Spleen (tissue), 7 donors: ENCODE data around the gene SLC39A1.

Experiments used
- POLR2A ChIP-seq, 3 donors: fragments of 450-650 bp; IDR thresholded peaks; one replicate each; pipeline ENCODE4 v1.5.1; 2017; ENCODE audit warnings: antibody characterized with exemption in 3 of 3, mild to moderate bottlenecking in 1 of 3
- TF ChIP-seq, protein P1 (sequence below), 11 experiments: fragments of 200-600 bp in 7 of 11; fragments of 450-650 bp in 4 of 11; sonication (generic) in 4 of 11; IDR thresholded peaks in 8 of 11; conservative IDR thresholded peaks in 3 of 11; 1 replicate in 7 of 11; 2 replicates in 4 of 11; pipeline versions ENCODE4 v1.4.0 to v1.8.0; 2016 to 2021; ENCODE audit warnings: antibody characterized with exemption in 11 of 11, inconsistent platforms in 4 of 11, mild to moderate bottlenecking in 1 of 11
- donor health status: DM: no; HTN: no; CAD: no; lungs with moderate emphysema.
- donor health status: DM: no; HTN: no; CAD: no.
- donor health status: DM: no; HTN: no; CAD: no.

DNA sequence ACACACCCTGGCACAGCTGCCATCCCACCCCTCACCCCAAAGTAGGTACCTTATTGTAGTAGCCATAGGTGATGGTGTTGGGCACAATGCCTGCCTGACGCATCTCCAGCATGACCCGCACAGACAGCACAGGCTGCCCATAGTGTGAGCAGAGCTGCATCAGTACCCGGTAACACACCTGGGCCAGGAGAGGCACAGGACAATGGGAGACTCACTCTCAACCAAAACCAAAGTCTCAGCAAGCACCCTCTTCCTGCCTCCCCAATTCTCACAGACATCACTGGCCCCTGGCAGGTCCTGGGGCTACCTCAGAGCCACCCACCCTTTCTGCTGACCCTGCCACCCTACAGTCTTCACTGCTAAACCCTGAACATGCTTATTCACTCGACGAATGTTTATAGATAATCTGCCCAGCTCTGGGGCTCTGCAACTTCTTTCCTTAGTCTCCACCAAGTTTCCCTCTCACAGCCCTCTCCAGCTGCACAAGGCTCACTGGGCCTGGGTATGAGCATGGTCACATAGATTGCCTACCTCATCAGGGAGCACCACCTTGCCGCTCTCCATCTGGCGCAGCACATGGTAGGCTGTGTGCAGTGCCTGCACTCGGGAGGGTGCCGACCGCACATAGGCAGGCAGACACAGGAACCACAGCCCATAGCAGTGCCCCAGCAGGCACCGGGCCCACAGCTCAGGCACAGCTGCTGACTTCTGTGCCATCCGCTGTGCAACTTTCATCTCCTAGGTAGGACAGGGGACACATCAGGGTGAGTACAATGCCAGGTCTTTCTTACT, 27.1 kb downstream of the SLC39A1 start:
- TF ChIP-seq, protein P1, sequence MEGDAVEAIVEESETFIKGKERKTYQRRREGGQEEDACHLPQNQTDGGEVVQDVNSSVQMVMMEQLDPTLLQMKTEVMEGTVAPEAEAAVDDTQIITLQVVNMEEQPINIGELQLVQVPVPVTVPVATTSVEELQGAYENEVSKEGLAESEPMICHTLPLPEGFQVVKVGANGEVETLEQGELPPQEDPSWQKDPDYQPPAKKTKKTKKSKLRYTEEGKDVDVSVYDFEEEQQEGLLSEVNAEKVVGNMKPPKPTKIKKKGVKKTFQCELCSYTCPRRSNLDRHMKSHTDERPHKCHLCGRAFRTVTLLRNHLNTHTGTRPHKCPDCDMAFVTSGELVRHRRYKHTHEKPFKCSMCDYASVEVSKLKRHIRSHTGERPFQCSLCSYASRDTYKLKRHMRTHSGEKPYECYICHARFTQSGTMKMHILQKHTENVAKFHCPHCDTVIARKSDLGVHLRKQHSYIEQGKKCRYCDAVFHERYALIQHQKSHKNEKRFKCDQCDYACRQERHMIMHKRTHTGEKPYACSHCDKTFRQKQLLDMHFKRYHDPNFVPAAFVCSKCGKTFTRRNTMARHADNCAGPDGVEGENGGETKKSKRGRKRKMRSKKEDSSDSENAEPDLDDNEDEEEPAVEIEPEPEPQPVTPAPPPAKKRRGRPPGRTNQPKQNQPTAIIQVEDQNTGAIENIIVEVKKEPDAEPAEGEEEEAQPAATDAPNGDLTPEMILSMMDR (IDR thresholded peaks at IDR 0.05 in 8 of 11, conservative IDR thresholded peaks at IDR 0.05 in 3 of 11), result no peak
- TF ChIP-seq POLR2A (IDR thresholded peaks at IDR 0.05), result no peak
